Keratinocyte (primary cell): Measurements from ENCODE around the gene UNC13C. TPM values are rescaled to one million over a fixed set of nuclear protein-coding genes. Genes with fewer than 3 reads are reported as not detected.

Source experiments
- DNase-seq: peaks from one replicate; pipeline ENCODE4 v3.0.0-alpha.2; 2011; ENCODE audit warnings: low read depth, missing footprints, low spot score
- FAIRE-seq: peaks from 2 replicates; lab custom pipeline; 2011; peaks lifted over from hg19 to GRCh38; lab: Jason Lieb, UNC
- H2AFZ ChIP-seq: 2 replicates; pipeline ENCODE4 v1.6.0; 2012; ENCODE audit warnings: low read length, control low read depth, inconsistent platforms; ENCODE audit not compliant: control insufficient read depth
- H3K27ac ChIP-seq: 2 replicates; pipeline ENCODE4 v1.5.1; 2011; ENCODE audit warnings: low read length; ENCODE audit not compliant: control insufficient read depth, insufficient read depth
- H3K27me3 ChIP-seq: 3 replicates; pipeline ENCODE4 v1.6.0; 2011; ENCODE audit warnings: low read length; ENCODE audit not compliant: control insufficient read depth, insufficient read depth; ENCODE audit errors: extremely low read depth
- H3K36me3 ChIP-seq, 2 experiments: 2 replicates in 1 of 2; 3 replicates in 1 of 2; pipeline ENCODE4 v1.5.1; 2011; ENCODE audit warnings: low read length in 2 of 2, mild to moderate bottlenecking in 1 of 2; ENCODE audit not compliant: control insufficient read depth in 2 of 2, insufficient read depth in 2 of 2; ENCODE audit errors: extremely low read depth in 1 of 2
- H3K4me1 ChIP-seq: 3 replicates; pipeline ENCODE4 v1.5.1; 2011; ENCODE audit warnings: low read length; ENCODE audit not compliant: control insufficient read depth, insufficient read depth; ENCODE audit errors: extremely low read depth
- H3K4me2 ChIP-seq: 3 replicates; pipeline ENCODE4 v1.6.0; 2011; ENCODE audit warnings: low read depth, low read length; ENCODE audit not compliant: control insufficient read depth, insufficient read depth; ENCODE audit errors: extremely low read depth
- H3K4me3 ChIP-seq, 3 experiments: fragments of 200-600 bp in 1 of 3; sonication (generic) in 1 of 3; 2 replicates in 2 of 3; 3 replicates in 1 of 3; pipeline ENCODE4 v1.5.1; 2011 to 2016; ENCODE audit warnings: low read length in 3 of 3, mild to moderate bottlenecking in 3 of 3, control low read depth in 2 of 3, inconsistent platforms in 1 of 3, low read depth in 1 of 3, mixed read lengths in 1 of 3, mixed run types in 1 of 3, moderate library complexity in 1 of 3; ENCODE audit not compliant: control insufficient read depth in 2 of 3, insufficient read depth in 2 of 3; ENCODE audit errors: extremely low read depth in 1 of 3
- H3K79me2 ChIP-seq: 2 replicates; pipeline ENCODE4 v1.6.0; 2012; ENCODE audit warnings: low read length; ENCODE audit not compliant: control insufficient read depth, insufficient read depth
- H3K9ac ChIP-seq: 3 replicates; pipeline ENCODE4 v1.6.0; 2011; ENCODE audit warnings: low read length; ENCODE audit not compliant: control insufficient read depth, insufficient read depth; ENCODE audit errors: extremely low read depth
- H3K9me1 ChIP-seq: 3 replicates; pipeline ENCODE4 v1.6.0; 2011; ENCODE audit warnings: low read length; ENCODE audit not compliant: control insufficient read depth, insufficient read depth; ENCODE audit errors: extremely low read depth
- H3K9me3 ChIP-seq: 2 replicates; pipeline ENCODE4 v1.5.1; 2012; ENCODE audit warnings: low read depth, low read length; ENCODE audit not compliant: control insufficient read depth
- H4K20me1 ChIP-seq: 3 replicates; pipeline ENCODE4 v1.6.0; 2011; ENCODE audit warnings: low read length; ENCODE audit not compliant: control insufficient read depth, insufficient read depth; ENCODE audit errors: extremely low read depth
- EZH2 ChIP-seq: IDR thresholded peaks from one replicate; pipeline ENCODE4 v1.6.1; 2012; ENCODE audit warnings: inconsistent platforms, mild to moderate bottlenecking, low read length, moderate library complexity
- dilution Hi-C: fragments of 300-500 bp; cut with MboI; formaldehyde crosslinking; loops from one replicate; pipeline ENCODE4 v1.7.0; 2020; ENCODE audit warnings: low sequenced_read_pairs; ENCODE audit not compliant: extremely low pct_ligation_motif_present
- polyA plus RNA-seq, 5 experiments: library from polyadenylated mRNA; depleted of rRNA in 3 of 5; stranded (reverse) in 3 of 5; stranded (forward) in 1 of 5; unstranded in 1 of 5; fragments of >200 nt; gene quantifications; 1 replicate in 1 of 5; 2 replicates in 3 of 5; 3 replicates in 1 of 5; pipeline versions ENCODE4 v1.2.1 to v1.2.3, GENCODE V29; 2011 to 2012; ENCODE audit warnings: missing spikeins in 2 of 5, low read depth in 1 of 5, low replicate concordance in 1 of 5
- TF ChIP-seq, protein P1 (sequence below), 3 experiments: IDR thresholded peaks in 1 of 3; conservative IDR thresholded peaks in 1 of 3; optimal IDR thresholded peaks in 1 of 3; 2 replicates in 2 of 3; 3 replicates in 1 of 3; pipeline versions ENCODE3 to v1.5.1; 2011; ENCODE audit warnings: low read length in 3 of 3, mild to moderate bottlenecking in 3 of 3, moderate library complexity in 2 of 3, control low read depth in 1 of 3, inconsistent platforms in 1 of 3; ENCODE audit not compliant: insufficient read depth in 2 of 3; ENCODE audit errors: extremely low read depth in 1 of 3

The UNC13C gene
- polyA plus RNA-seq, 1 donor (not counting 4 experiments of a cell fraction or from before 2014, with no cell fraction given): not detected

DNA sequence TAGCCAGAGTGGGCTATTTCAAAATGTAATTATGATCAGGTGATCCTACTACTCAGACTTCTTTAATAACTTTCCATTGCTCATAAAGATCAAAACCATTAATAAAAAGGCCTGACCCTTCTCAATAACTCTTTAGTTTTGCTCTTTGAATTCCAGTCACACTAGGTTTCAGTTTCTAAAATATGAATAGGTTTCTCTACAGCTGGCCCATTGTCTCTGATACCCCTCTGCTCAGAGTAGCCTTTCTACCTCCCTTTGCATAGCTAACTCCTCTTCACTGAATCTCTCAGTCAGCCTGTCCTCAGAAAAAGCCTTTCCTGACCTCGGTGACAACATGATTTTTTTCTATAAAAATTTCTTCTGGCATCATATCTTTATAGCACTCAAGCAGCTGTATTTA lies 209.1 kb downstream of the UNC13C start:
- Histone ChIP-seq H3K27ac (no peak overlapping the region), H3K9me3 (no peaks in the 10 kb centered on the region), H4K20me1 (no peaks in the 10 kb centered on the region), H3K9ac (no peak overlapping the region), H3K4me2 (no peak overlapping the region), H3K4me1 (no peaks in the 10 kb centered on the region), H3K9me1 (no peaks in the 10 kb centered on the region), H3K79me2 (no peaks in the 10 kb centered on the region), H3K4me3 (no peak overlapping the region), H2AFZ (no peak overlapping the region), H3K27me3 (no peaks in the 10 kb centered on the region), H3K36me3 (no peaks in the 10 kb centered on the region)
- dilution Hi-C loops: no loop called here
- TF ChIP-seq, protein P1, sequence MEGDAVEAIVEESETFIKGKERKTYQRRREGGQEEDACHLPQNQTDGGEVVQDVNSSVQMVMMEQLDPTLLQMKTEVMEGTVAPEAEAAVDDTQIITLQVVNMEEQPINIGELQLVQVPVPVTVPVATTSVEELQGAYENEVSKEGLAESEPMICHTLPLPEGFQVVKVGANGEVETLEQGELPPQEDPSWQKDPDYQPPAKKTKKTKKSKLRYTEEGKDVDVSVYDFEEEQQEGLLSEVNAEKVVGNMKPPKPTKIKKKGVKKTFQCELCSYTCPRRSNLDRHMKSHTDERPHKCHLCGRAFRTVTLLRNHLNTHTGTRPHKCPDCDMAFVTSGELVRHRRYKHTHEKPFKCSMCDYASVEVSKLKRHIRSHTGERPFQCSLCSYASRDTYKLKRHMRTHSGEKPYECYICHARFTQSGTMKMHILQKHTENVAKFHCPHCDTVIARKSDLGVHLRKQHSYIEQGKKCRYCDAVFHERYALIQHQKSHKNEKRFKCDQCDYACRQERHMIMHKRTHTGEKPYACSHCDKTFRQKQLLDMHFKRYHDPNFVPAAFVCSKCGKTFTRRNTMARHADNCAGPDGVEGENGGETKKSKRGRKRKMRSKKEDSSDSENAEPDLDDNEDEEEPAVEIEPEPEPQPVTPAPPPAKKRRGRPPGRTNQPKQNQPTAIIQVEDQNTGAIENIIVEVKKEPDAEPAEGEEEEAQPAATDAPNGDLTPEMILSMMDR (optimal IDR thresholded peaks at IDR 0.05 in 1 of 3, IDR thresholded peaks at IDR 0.05 in 1 of 3, conservative IDR thresholded peaks at IDR 0.05 in 1 of 3; ENCODE audit: extremely low read depth in 1 of 3, insufficient read depth in 2 of 3, low read length in 3 of 3): no peak
- TF ChIP-seq EZH2: no peak
- no peak for FAIRE-seq
- DNase-seq: no peak

GRCh38 chr15:54197995-54198394 lies 219.8 kb downstream of the UNC13C start:
- Histone ChIP-seq H3K4me1 (no peaks in the 10 kb centered on the region), H2AFZ (no peak overlapping the region), H3K4me2 (no peak overlapping the region), H3K27ac (no peak overlapping the region), H3K9ac (no peak overlapping the region), H3K4me3 (no peak overlapping the region), H3K79me2 (no peaks in the 10 kb centered on the region), H3K36me3 (no peaks in the 10 kb centered on the region), H4K20me1 (no peaks in the 10 kb centered on the region), H3K9me1 (no peaks in the 10 kb centered on the region), H3K9me3 (no peaks in the 10 kb centered on the region), H3K27me3 (no peaks in the 10 kb centered on the region)
- dilution Hi-C loops: no loop called here
- no peak for TF ChIP-seq EZH2
- TF ChIP-seq, protein P1 (optimal IDR thresholded peaks at IDR 0.05 in 1 of 3, IDR thresholded peaks at IDR 0.05 in 1 of 3, conservative IDR thresholded peaks at IDR 0.05 in 1 of 3; ENCODE audit: extremely low read depth in 1 of 3, insufficient read depth in 2 of 3, low read length in 3 of 3): no peak
- DNase-seq (no peak), FAIRE-seq (no peak)
